ENCODE results near the gene TMEM35B.
"Not testable (repeated sequence)": the region's sequence is repeated elsewhere in the genome, so short reads cannot be mapped to it uniquely, and the experiment has no call there.

TMEM35B gene

DNA sequence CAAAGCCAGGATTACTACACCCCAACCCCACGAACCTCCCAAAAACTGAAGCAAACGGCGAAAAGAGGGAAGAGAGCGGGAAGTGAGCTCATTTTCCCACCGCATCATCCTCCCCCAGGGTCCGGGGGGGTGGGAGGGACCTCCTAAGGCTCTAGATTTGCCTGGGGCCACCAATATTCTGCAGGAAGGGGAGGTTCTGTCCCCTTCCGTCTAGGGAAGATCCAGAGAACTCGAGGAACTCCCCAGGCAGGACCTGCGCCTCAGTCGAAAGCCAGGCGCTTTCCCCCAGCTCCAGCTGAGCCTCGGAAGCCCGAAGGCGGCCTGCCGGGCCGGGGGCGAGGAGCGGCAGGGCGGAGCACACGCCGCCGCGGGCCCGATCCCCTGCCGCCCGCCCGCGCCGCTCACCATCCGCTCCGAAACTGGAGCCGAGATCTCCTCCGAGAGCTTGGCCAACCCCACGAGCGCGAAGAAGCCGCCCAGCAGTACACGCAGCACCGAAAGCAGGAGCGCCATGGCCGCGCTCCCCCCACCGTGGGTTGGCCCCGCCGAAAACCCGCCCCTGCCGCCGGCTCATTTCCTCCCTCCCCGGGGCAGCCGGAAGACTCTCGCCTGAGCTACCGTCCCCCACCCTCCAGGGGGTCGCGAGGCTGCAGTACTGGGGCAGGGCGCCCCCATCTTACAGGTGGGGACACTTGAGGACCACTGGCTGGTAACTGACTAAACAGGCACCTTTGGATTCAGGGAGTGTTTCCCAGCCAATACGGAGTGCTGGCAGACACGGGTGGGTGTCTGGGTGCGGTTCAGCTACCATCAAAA is at the start of gene TMEM35B:
Gene TMEM35B, minus strand, starts transcription at position 555 of the 816 bp plus-strand sequence. Its CDS starts 42 bp downstream, at position 513.
- in situ Hi-C loops (cut with HindIII; ENCODE audit: low sequenced_read_pairs) = no loop called here

DNA sequence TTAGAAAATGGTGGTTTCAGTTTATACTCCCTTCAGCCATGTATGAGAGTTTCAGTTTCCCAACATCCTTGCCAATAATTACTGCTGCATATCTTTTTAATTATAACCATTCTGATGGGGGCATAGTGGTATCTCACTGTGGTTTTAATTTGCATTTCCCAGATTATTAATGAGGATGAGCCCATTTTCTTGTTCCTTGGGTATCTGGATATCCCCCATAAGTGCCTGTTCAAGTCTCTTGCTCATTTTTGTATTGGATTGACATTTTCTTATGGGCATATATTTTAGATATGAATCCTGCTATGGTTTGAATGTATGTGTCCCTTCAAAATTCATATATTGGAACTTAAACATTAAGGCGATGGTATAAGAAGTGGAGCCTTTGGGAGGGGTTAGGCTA is 48.2 kb upstream of the TMEM35B start:
- in situ Hi-C loops (cut with HindIII; ENCODE audit: low sequenced_read_pairs) = no loop called here

- in situ Hi-C loops (cut with HindIII; ENCODE audit: low sequenced_read_pairs) = no loop called here
Measured at GRCh38 chr1:35032384-35032739, 47.2 kb upstream of the TMEM35B start.

DNA sequence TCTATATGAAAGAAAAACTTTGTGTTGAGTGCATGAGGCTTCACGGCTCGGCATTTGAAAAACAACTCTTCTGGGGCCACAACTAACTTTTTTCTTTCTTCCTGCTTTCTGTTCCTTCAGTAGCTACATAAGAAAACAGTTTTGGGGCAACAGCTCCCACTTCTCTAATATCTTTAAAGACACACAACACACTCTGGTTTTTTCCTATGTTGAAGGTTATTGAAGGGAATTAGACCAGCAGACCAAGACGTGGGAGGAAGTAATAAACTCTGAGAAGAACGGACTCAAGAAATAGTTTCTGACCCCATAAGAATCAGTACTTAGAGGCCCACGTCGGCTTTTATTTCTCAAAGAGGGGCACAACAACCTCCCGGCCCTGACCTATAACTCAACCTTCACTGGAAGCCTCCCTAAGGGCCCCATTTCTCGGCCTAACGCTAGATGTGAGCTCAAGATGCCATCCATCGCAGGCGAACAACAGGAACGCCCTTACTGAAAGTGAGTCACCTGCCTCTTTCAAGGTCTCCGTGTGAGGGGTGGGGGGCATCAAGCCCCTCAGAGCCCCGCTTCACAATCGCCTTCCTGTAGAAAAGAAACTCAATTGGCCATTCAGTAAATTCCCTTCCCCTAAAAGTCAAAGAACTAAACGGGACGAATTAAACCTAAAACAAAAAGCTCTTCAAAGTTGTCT is 45.8 kb upstream of the TMEM35B start:
- in situ Hi-C loops (cut with HindIII; ENCODE audit: low sequenced_read_pairs) = no loop called here

DNA sequence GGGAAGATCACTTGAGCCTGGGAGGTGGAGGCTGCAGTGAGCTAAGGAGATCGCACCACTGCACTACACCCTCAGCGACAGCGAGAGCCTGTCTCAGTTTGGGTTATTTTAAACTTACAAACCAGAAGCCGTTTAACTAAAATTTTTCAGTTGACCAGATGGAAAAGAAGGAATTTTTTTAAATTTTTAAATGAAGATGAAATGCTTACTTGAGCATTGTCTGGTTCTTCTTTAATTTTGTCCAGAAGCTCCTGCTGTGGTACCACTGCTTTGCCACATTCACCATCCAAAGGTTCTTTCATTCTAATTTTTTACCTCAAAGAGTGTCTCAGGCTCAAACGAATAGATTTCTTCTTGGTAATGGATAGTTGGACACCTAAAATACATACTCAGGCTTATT is 45.2 kb upstream of the TMEM35B start:
- in situ Hi-C loops (cut with HindIII; ENCODE audit: low sequenced_read_pairs) = no loop called here

- in situ Hi-C loops (cut with HindIII; ENCODE audit: low sequenced_read_pairs) = no loop called here
Measured at GRCh38 chr1:35029761-35030160, 44.6 kb upstream of the TMEM35B start.

GRCh38 chr1:35016406-35016805 is 31.3 kb upstream of the TMEM35B start:
- in situ Hi-C loops (cut with HindIII; ENCODE audit: low sequenced_read_pairs) = no loop called here

DNA sequence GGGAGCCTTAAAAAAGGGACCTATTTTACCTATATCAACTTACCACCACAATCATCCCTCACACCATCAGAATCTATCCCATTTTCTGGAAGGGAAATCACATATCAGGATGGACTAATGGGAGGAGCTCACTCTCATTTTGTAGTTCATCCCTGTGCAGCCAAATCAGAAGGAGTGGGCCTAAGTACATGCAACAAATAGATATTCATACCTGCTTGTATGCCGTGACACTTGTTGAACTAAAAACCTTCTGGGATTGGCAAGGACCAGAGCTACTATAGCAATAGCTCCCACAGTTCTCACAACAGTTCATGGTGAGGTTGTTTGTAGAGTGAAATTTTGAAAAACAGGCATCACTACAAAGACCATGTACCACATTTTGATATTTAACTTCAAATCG is 29.3 kb upstream of the TMEM35B start:
- in situ Hi-C loops (cut with HindIII; ENCODE audit: low sequenced_read_pairs) = no loop called here

DNA sequence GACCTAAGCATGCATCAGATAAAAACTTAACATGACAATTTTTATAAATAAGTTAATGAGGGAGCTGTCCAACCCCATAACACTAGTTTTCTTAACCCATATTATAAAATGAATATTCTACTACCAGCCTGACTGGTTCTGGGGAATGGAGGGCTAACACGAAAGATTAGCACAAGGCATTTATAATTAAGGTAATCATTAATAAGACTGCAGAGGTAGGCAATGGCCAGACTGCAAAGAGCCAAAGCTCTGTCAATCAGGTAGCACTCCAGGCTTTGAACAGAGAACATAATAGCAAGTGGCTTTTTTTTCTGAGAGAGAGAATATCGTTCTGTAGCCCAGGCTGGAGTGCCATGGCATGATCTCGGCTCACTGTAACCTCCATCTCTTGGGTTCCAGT is 20.6 kb upstream of the TMEM35B start:
- in situ Hi-C loops (cut with HindIII; ENCODE audit: low sequenced_read_pairs) = no loop called here

GRCh38 chr1:35001743-35002142 is 16.6 kb upstream of the TMEM35B start:
- in situ Hi-C loops (cut with HindIII; ENCODE audit: low sequenced_read_pairs) = no loop called here

- in situ Hi-C loops (cut with HindIII; ENCODE audit: low sequenced_read_pairs) = no loop called here
Measured at GRCh38 chr1:34994878-34995277, 9.7 kb upstream of the TMEM35B start.

DNA sequence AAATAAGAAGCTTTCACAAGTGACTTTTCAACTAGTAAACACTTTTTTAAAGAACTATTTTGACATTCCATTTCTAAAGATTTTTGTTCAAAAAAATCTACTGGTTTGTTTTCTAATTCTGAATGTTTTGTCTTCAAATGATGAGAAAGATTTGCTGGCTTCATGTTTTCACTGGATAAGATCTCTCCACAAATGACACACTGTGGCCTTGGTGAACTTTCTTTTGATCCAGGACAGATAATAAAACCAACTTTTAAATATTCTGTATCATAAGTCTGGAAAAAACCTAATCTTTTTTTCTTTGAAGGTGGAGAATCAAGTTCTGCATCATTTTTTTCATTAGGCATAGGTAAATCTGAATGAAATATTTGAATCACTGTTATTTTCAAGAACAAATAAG is 3.4 kb upstream of the TMEM35B start:
- in situ Hi-C loops (cut with HindIII; ENCODE audit: low sequenced_read_pairs) = no loop called here

- in situ Hi-C loops (cut with HindIII; ENCODE audit: low sequenced_read_pairs) = no loop called here
Measured at GRCh38 chr1:34988147-34988546, 3.0 kb upstream of the TMEM35B start.

DNA sequence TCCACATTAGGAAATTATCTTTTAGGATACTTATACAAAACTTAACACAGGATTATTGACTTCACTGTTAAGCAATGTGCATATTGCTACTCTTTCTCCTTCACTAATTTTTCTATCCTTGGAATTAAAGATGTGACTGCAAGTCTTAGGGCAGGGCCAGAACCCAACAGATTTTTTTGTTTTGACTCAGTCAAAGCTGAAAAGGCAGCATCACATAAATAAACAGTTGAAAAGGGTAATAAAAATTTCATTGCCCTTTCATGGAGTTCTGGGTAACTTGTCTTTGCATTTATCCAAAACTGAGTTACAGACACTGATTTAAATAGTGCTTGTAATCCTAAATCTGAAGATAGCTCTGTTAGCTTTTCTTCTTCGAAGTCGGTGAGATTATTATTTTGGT is 1.9 kb upstream of the TMEM35B start:
- in situ Hi-C loops (cut with HindIII; ENCODE audit: low sequenced_read_pairs) = no loop called here

DNA sequence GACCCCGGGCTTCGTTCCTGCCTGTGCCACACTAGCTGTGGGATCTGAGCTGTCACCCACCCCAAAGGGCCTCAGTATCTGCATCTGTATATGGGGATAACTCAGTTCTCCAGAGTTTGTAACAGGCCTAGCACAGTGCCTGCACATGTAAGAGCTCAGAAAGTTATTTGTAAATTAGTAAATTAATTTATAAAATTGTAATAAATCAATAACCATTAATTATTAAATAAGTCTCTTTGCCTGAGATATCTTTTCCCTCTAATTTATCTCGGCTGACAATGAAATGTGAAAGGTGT is 410 bp upstream of the TMEM35B start:
- in situ Hi-C loops (cut with HindIII; ENCODE audit: low sequenced_read_pairs) = not testable (repeated sequence)

- in situ Hi-C loops (cut with HindIII; ENCODE audit: low sequenced_read_pairs) = no loop called here
Measured at GRCh38 chr1:34984435-34984792, 733 bp downstream of the TMEM35B start.

GRCh38 chr1:34983700-34984355 is 1.3 kb downstream of the TMEM35B start:
- in situ Hi-C loops (cut with HindIII; ENCODE audit: low sequenced_read_pairs) = no loop called here

- in situ Hi-C loops (cut with HindIII; ENCODE audit: low sequenced_read_pairs) = no loop called here
Measured at GRCh38 chr1:34982820-34983376, 2.2 kb downstream of the TMEM35B start.

- in situ Hi-C loops (cut with HindIII; ENCODE audit: low sequenced_read_pairs) = no loop called here
Measured at GRCh38 chr1:34980715-34981114, 4.4 kb downstream of the TMEM35B start.

DNA sequence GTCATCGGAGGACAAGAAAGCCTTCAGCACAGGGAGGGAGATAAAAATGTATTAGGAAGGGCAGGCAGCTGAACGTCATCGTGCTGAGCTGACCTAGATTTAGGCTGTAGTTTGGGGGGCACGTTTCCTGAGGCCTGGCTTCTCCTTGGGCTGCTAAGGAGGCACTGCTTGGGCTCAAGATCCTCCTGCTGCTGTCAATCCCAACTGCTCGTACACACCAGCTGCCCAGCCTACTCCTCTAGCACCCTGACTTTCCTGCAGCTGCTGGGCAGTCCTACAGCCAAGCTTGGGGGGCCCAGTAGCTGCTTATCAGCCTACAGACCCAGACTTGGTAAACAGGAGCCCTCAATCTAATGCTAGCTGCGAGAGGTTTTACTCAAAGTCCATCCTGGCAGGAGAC is 6.2 kb downstream of the TMEM35B start:
- in situ Hi-C loops (cut with HindIII; ENCODE audit: low sequenced_read_pairs) = no loop called here

GRCh38 chr1:34977858-34978257 is 7.3 kb downstream of the TMEM35B start:
- in situ Hi-C loops (cut with HindIII; ENCODE audit: low sequenced_read_pairs) = no loop called here

DNA sequence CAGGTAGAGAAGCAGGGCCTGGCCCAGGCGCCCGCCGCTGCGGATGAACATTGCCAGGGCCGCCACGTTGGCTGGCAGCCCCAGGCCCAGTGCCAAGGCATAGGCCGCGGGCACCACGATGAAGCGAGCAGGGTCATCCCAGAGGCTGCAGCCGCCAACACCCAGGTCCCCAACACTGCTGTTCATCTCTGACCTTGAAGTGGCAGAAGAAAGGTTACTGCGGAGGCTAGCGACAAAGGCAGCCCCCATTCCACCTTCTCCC is 8.0 kb downstream of the TMEM35B start:
- in situ Hi-C loops (cut with HindIII; ENCODE audit: low sequenced_read_pairs) = no loop called here
